ENCODE results near the gene APOA5. TPM values are rescaled to one million over a fixed set of nuclear protein-coding genes. Genes with fewer than 3 reads are reported as not detected.

Gene APOA5
- total and polyA plus RNA-seq, 2 donors (not counting 3 experiments of a cell fraction or from before 2014, with no cell fraction given): not detected

GRCh38 chr11:116740741-116741140 is 50.9 kb downstream of the APOA5 start:
- Histone ChIP-seq H4K20me1 (replicated peaks; ENCODE audit: control insufficient read depth, extremely low read depth, insufficient read depth, low read length) (no peaks in the 10 kb centered on the region), H2AFZ (ENCODE audit: low read depth, low read length) (no peak overlapping the region), H3K9me1 (replicated peaks; ENCODE audit: control insufficient read depth, extremely low read depth, insufficient read depth, low read length) (no peaks in the 10 kb centered on the region), H3K9ac (replicated peaks; ENCODE audit: extremely low read depth, insufficient read depth, low read length) (no peak overlapping the region), H3K4me2 (ENCODE audit: insufficient read depth, low read length) (no peak overlapping the region), H3K4me1 (ENCODE audit: control insufficient read depth, extremely low read depth, insufficient read depth, low read length) (peaks cover 11% of the 10 kb centered on the region), H3K27ac (ENCODE audit: insufficient read depth, low read depth, low read length) (no peak overlapping the region), H3K27me3 (ENCODE audit: control insufficient read depth in 2 of 2, insufficient read depth in 2 of 2, low read length in 2 of 2) (no peaks in the 10 kb centered on the region), H3K36me3 (ENCODE audit: control insufficient read depth in 2 of 2, extremely low read depth in 1 of 2, insufficient read depth in 2 of 2, low read length in 2 of 2) (no peaks in the 10 kb centered on the region), H3K9me3 (replicated peaks; ENCODE audit: control insufficient read depth, insufficient read depth, low read length) (no peaks in the 10 kb centered on the region), H3K79me2 (ENCODE audit: control insufficient read depth, insufficient read depth, low read length) (no peaks in the 10 kb centered on the region), H3K4me3 (replicated peaks in 1 of 3; ENCODE audit: insufficient read depth in 1 of 3, low read depth in 1 of 3, low read length in 3 of 3) (no peak overlapping the region)
- intact Hi-C loops (cut with micrococcal nuclease) (no loop called here), dilution Hi-C loops (cut with MboI; ENCODE audit: extremely low pct_ligation_motif_present, low sequenced_read_pairs) (no loop called here)
- TF ChIP-seq POLR2A (IDR thresholded peaks at IDR 0.05; ENCODE audit: low read depth, low read length) (no peak), EZH2 (IDR thresholded peaks at IDR 0.05; ENCODE audit: borderline replicate concordance, low read depth, low read length, severe bottlenecking) (no peak), GATA2 (IDR thresholded peaks at IDR 0.05; ENCODE audit: insufficient read depth, insufficient read length, low read depth, low read length) (no peak), POLR2AphosphoS5 (IDR thresholded peaks at IDR 0.05; ENCODE audit: insufficient read depth, low read depth, low read length) (no peak), MYC (IDR thresholded peaks at IDR 0.05; ENCODE audit: low read depth, low read length) (no peak), FOS (IDR thresholded peaks at IDR 0.05; ENCODE audit: borderline replicate concordance, insufficient read depth, low read length) (no peak), JUN (IDR thresholded peaks at IDR 0.05; ENCODE audit: borderline replicate concordance, insufficient read depth, insufficient read length, low read depth) (no peak)
- TF ChIP-seq, protein P1, sequence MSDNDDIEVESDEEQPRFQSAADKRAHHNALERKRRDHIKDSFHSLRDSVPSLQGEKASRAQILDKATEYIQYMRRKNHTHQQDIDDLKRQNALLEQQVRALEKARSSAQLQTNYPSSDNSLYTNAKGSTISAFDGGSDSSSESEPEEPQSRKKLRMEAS (IDR thresholded peaks at IDR 0.05; ENCODE audit: insufficient read depth, insufficient read length): no peak
- TF ChIP-seq, protein P2, sequence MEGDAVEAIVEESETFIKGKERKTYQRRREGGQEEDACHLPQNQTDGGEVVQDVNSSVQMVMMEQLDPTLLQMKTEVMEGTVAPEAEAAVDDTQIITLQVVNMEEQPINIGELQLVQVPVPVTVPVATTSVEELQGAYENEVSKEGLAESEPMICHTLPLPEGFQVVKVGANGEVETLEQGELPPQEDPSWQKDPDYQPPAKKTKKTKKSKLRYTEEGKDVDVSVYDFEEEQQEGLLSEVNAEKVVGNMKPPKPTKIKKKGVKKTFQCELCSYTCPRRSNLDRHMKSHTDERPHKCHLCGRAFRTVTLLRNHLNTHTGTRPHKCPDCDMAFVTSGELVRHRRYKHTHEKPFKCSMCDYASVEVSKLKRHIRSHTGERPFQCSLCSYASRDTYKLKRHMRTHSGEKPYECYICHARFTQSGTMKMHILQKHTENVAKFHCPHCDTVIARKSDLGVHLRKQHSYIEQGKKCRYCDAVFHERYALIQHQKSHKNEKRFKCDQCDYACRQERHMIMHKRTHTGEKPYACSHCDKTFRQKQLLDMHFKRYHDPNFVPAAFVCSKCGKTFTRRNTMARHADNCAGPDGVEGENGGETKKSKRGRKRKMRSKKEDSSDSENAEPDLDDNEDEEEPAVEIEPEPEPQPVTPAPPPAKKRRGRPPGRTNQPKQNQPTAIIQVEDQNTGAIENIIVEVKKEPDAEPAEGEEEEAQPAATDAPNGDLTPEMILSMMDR (IDR thresholded peaks at IDR 0.05; ENCODE audit: extremely low read depth in 1 of 2, insufficient read depth in 1 of 2, low read depth in 1 of 2, low read length in 2 of 2): no peak
- FAIRE-seq (no peak), DNase-seq (ENCODE audit: low read depth, low spot score) (no peak)
- POLR2A ChIA-PET: no interaction called here
- no TSS peak for BruUV-seq (replicated peaks)
- CTCF ChIA-PET: interaction anchor here (4.6 kb wide), 1 partner anchor 9 kb away, joined by 67 read pairs; no protein-coding TSS in a partner anchor

Other genes starting within 250 kb of the APOA5 start
- 21.8 and 22.2 TPM in 2 replicates for gene BUD13, start 18.9 kb downstream of the APOA5 start, total RNA-seq
- gene BUD13, start 18.9 kb downstream of the APOA5 start, polyA plus RNA-seq: 17.6 and 18.8 TPM in 2 replicates
- gene ZPR1, start 3.9 kb downstream of the APOA5 start, total RNA-seq: 48.6 and 54.5 TPM in 2 replicates
- 21.0 and 22.6 TPM in 2 replicates for gene ZPR1, start 3.9 kb downstream of the APOA5 start, polyA plus RNA-seq
- gene APOA4, start 31.4 kb upstream of the APOA5 start, total RNA-seq: not detected in 2 replicates
- gene APOA4, start 31.4 kb upstream of the APOA5 start, polyA plus RNA-seq: not detected in 2 replicates
- gene APOC3, start 38.0 kb upstream of the APOA5 start, total RNA-seq: not detected in 2 replicates
- not detected in 2 replicates for gene APOC3, start 38.0 kb upstream of the APOA5 start, polyA plus RNA-seq
- not detected in 2 replicates for gene APOA1, start 45.7 kb upstream of the APOA5 start, total RNA-seq
- gene APOA1, start 45.7 kb upstream of the APOA5 start, polyA plus RNA-seq: 0.10 TPM in 1 of 2 replicates, not detected in the other